ENCODE data around the gene CHCHD4. TPM values are rescaled to one million over a fixed set of nuclear protein-coding genes. Genes with fewer than 3 reads are reported as not detected.

Gene CHCHD4
- total and polyA plus RNA-seq, 2 of the 8 experiments (the other 6 are each of a cell fraction or from before 2014, with no cell fraction given), result 15.0 to 22.3 TPM

- TF ChIP-seq CHD7 (IDR thresholded peaks at IDR 0.05; ENCODE audit: insufficient replicate concordance, low read length) (no peak), KDM1A (IDR thresholded peaks at IDR 0.05; ENCODE audit: borderline replicate concordance, low read length) (peak; percentile 60; the same call in 1 of the 2 replicates), YY1 (IDR thresholded peaks at IDR 0.05; ENCODE audit: low read depth, low read length) (no peak)
These were observed 4.1 kb upstream of the CHCHD4 start (continued) for GRCh38 chr3:14128724-14129123.

Measured in H1 (cell line).